ENCODE results near the gene TEDC1.
"Not testable (repeated sequence)": the region's sequence is repeated elsewhere in the genome, so short reads cannot be mapped to it uniquely, and the experiment has no call there.

TEDC1 gene

GRCh38 chr14:105537580-105538474 lies 46.8 kb downstream of the TEDC1 start:
- DNase-seq (ENCODE audit: low spot score) = no peak

GRCh38 chr14:105538481-105539049 lies 47.5 kb downstream of the TEDC1 start:
- no peak for DNase-seq (ENCODE audit: low spot score)

GRCh38 chr14:105540811-105541210 lies 49.8 kb downstream of the TEDC1 start:
- DNase-seq (ENCODE audit: low spot score) = no peak

GRCh38 chr14:105541218-105541875 lies 50.3 kb downstream of the TEDC1 start:
- no peak for DNase-seq (ENCODE audit: low spot score)

GRCh38 chr14:105545676-105546075 lies 54.6 kb downstream of the TEDC1 start:
- not testable (repeated sequence) for DNase-seq (ENCODE audit: low spot score)

GRCh38 chr14:105546410-105546809 lies 55.4 kb downstream of the TEDC1 start:
- not testable (repeated sequence) for DNase-seq (ENCODE audit: low spot score)

- not testable (repeated sequence) for DNase-seq (ENCODE audit: low spot score)
These were observed 56.0 kb downstream of the TEDC1 start for GRCh38 chr14:105547072-105547471.

GRCh38 chr14:105547741-105548169 lies 56.7 kb downstream of the TEDC1 start:
- no peak for DNase-seq (ENCODE audit: low spot score)
